Kidney (tissue), 14 donors: ENCODE results near the gene ASIC3. TPM values are rescaled to one million over a fixed set of nuclear protein-coding genes. Genes with fewer than 3 reads are reported as not detected.

Experiments
- DNase-seq, 5 donors: peaks; one replicate each; pipeline ENCODE4 v3.0.0-alpha.2; 2013 to 2020
- FAIRE-seq: peaks from 2 replicates; lab custom pipeline; 2012; peaks lifted over from hg19 to GRCh38; lab: Jason Lieb, UNC
- H3K27ac ChIP-seq, 2 donors: one replicate each; pipeline ENCODE4 v1.7.0; 2013; ENCODE audit warnings: low read depth in 2 of 2, low read length in 2 of 2, inconsistent platforms in 1 of 2
- H3K27me3 ChIP-seq: one replicate; pipeline ENCODE4 v1.7.1; 2013; ENCODE audit warnings: low read length, inconsistent platforms; ENCODE audit not compliant: control insufficient read depth, insufficient read depth
- H3K36me3 ChIP-seq, 3 donors: one replicate each; pipeline versions ENCODE4 v1.7.0 to v1.7.1; 2013; ENCODE audit warnings: low read length in 3 of 3, control low read depth in 1 of 3, inconsistent platforms in 1 of 3; ENCODE audit not compliant: insufficient read depth in 3 of 3, control insufficient read depth in 2 of 3
- H3K4me1 ChIP-seq, 3 donors: one replicate each; pipeline versions ENCODE4 v1.7.0 to v1.7.1; 2013; ENCODE audit warnings: low read length in 3 of 3, inconsistent platforms in 1 of 3, low read depth in 1 of 3; ENCODE audit not compliant: control insufficient read depth in 2 of 3, insufficient read depth in 2 of 3
- H3K4me3 ChIP-seq, 3 donors: one replicate each; pipeline versions ENCODE4 v1.7.0 to v1.8.1; 2013; ENCODE audit warnings: low read length in 3 of 3, control low read depth in 1 of 3, inconsistent platforms in 1 of 3
- H3K9ac ChIP-seq, 3 donors: one replicate each; pipeline versions ENCODE4 v1.7.0 to v1.7.1; 2013; ENCODE audit warnings: low read length in 3 of 3, control low read depth in 1 of 3, inconsistent platforms in 1 of 3
- H3K9me3 ChIP-seq, 3 donors: one replicate each; pipeline versions ENCODE4 v1.7.0 to v1.7.1; 2013; ENCODE audit warnings: low read length in 3 of 3, control low read depth in 1 of 3, inconsistent platforms in 1 of 3; ENCODE audit not compliant: control insufficient read depth in 2 of 3, insufficient read depth in 1 of 3
- intact Hi-C: fragments of 100-400 bp; cut with DNase I; formaldehyde crosslinking; loops from one replicate; pipeline ENCODE4 v1.11.1; 2022
- polyA plus RNA-seq: library from polyadenylated mRNA; stranded (reverse); fragments of 350-450 nt; fragmentation: Illumina TruSeq; extraction: RNeasy Lipid Tissue Mini Kit (QIAGEN cat#74804); gene quantifications from one replicate; pipeline ENCODE4 v1.2.3, GENCODE V29; 2014; ENCODE audit warnings: low read depth, low replicate concordance; ENCODE audit not compliant: insufficient read depth
- total RNA-seq: library from RNA; stranded (reverse); fragmentation: NEBNext Ultra II Directional; extraction: Animal tissue kit (Norgen Biotek cat#: 25700); gene quantifications from one replicate; pipeline ENCODE4 v1.2.1, GENCODE V29; 2021
- TF ChIP-seq, protein P1 (sequence below): IDR thresholded peaks from 3 replicates; pipeline ENCODE4 v1.5.1; 2012; ENCODE audit warnings: mild to moderate bottlenecking, moderate library complexity, borderline replicate concordance; ENCODE audit not compliant: insufficient read depth; ENCODE audit errors: extremely low read depth
- donor health status: control.
- donor health status: control.
- donor health status: control.
- donor health status: control.
- donor health status: control.
- donor health status: DM: yes; HTN: yes; CAD: no.
- donor health status: Normal renal cell carcinoma (clear cell type).

The ASIC3 gene
- total and polyA plus RNA-seq, 2 donors from 2014 or later, result 1.9 to 3.1 TPM

GRCh38 chr7:151019130-151019447 lies 29.2 kb upstream of the ASIC3 start:
- no peaks in the 10 kb centered on the region for H3K36me3 ChIP-seq
- intact Hi-C loops, result no loop called here
- H3K4me3 ChIP-seq, result no peak overlapping the region
- H3K9ac ChIP-seq, result no peak overlapping the region
- H3K27ac ChIP-seq, result no peak overlapping the region
- peaks cover 5% of the 10 kb centered on the region for H3K27me3 ChIP-seq
- peaks cover 0 to 16% (median 0%) of the 10 kb centered on the region in 3 donors for H3K4me1 ChIP-seq
- no peaks in the 10 kb centered on the region for H3K9me3 ChIP-seq
- DNase-seq (no peak), FAIRE-seq (no peak)
- TF ChIP-seq, protein P1, sequence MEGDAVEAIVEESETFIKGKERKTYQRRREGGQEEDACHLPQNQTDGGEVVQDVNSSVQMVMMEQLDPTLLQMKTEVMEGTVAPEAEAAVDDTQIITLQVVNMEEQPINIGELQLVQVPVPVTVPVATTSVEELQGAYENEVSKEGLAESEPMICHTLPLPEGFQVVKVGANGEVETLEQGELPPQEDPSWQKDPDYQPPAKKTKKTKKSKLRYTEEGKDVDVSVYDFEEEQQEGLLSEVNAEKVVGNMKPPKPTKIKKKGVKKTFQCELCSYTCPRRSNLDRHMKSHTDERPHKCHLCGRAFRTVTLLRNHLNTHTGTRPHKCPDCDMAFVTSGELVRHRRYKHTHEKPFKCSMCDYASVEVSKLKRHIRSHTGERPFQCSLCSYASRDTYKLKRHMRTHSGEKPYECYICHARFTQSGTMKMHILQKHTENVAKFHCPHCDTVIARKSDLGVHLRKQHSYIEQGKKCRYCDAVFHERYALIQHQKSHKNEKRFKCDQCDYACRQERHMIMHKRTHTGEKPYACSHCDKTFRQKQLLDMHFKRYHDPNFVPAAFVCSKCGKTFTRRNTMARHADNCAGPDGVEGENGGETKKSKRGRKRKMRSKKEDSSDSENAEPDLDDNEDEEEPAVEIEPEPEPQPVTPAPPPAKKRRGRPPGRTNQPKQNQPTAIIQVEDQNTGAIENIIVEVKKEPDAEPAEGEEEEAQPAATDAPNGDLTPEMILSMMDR, result no peak

- peaks cover 0 to 15% (median 0%) of the 10 kb centered on the region in 3 donors for H3K4me1 ChIP-seq
- FAIRE-seq, result no peak
Observed at GRCh38 chr7:151020231-151020630, 28.1 kb upstream of the ASIC3 start.

DNA sequence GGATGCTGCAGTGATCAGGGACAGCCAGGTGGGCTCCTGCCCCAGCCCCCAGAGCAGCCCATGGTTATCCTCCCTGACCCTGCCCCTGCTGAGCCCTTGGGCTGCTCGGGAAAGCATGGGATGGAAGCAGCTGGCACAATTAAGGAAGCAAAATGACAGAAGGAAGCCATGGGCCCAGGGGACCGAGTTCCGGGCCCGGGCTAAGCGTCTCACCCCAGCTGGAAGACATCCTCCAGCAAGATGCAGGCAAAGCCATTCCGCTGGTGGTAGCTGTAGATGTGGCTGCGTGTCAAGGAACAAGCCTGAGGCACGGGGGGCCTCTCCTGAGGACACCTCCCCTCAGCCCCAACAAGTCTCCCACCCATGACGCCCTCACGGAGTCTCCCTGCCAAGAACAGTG lies 25.1 kb upstream of the ASIC3 start:
- Histone ChIP-seq H3K9ac (no peak overlapping the region), H3K4me1 (peaks cover 0 to 11% (median 0%) of the 10 kb centered on the region in 3 donors), H3K9me3 (no peaks in the 10 kb centered on the region), H3K4me3 (no peak overlapping the region), H3K27ac (no peak overlapping the region), H3K27me3 (no peaks in the 10 kb centered on the region), H3K36me3 (no peaks in the 10 kb centered on the region)
- intact Hi-C loops, result no loop called here
- TF ChIP-seq, protein P1, result no peak
- FAIRE-seq (no peak), DNase-seq (peak in 1 of 5 donors; percentile 45)

More at GRCh38 chr7:151020231-151020630, 28.1 kb upstream of the ASIC3 start:
- intact Hi-C loops, result no loop called here
- DNase-seq, result peak in 1 of 5 donors; percentile 22
- Histone ChIP-seq H3K9ac (no peak overlapping the region), H3K4me3 (no peak overlapping the region), H3K9me3 (no peaks in the 10 kb centered on the region), H3K27me3 (peaks cover 5% of the 10 kb centered on the region), H3K36me3 (no peaks in the 10 kb centered on the region), H3K27ac (no peak overlapping the region)
- TF ChIP-seq, protein P1, result no peak

DNA sequence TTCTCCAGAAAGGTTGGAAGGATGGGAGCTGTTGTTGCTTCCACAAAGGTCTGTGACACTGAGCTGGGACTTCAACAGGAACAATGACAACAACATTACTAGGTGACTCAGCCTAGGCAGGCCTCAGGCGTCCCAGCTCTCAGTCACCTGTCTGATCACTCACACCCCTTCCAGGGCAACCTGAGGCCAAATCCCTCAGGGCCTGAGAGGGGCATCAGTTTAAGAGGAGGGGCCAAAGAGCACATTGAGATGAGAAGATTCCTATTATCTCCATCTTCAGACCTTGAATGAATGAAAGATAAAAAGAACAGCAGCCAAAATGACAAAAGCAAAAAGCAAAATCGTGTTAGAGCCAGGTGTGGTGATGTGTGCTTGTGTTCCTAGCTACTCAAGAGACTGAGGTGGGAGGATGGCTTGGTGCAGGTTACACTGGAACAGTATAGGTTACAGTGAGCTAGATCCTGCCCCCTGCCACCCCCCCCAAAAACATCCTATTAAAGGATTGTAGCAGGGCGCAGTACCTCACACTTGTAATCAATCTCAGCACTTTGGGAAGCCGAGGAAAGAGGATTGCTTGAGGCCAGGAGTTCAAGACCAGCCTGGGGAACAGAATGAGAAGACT lies 23.8 kb upstream of the ASIC3 start, which contains the start of gene ATG9B:
Gene ATG9B (minus strand): TSS at position 60 of the 622 bp plus-strand sequence. CDS start 71 bp downstream, outside the sequence.
- H3K27me3 ChIP-seq, result no peaks in the 10 kb centered on the region
- FAIRE-seq (no peak), DNase-seq (no peak)
- H3K36me3 ChIP-seq, result no peaks in the 10 kb centered on the region
- intact Hi-C loops, result no loop called here
- H3K4me1 ChIP-seq, result no peaks in the 10 kb centered on the region
- H3K9ac ChIP-seq, result no peak within 1 kb of the TSS
- TF ChIP-seq, protein P1, result no peak
- H3K4me3 ChIP-seq, result no peak within 1 kb of the TSS
- no peak within 1 kb of the TSS for H3K27ac ChIP-seq
- no peaks in the 10 kb centered on the region for H3K9me3 ChIP-seq
